ENCODE results near the gene VPS41. TPM values are rescaled to one million over a fixed set of nuclear protein-coding genes. Genes with fewer than 3 reads are reported as not detected.

VPS41 gene
- polyA plus RNA-seq, 1 of the 3 experiments (the other 2 are of a cell fraction) = 20.4 TPM

DNA sequence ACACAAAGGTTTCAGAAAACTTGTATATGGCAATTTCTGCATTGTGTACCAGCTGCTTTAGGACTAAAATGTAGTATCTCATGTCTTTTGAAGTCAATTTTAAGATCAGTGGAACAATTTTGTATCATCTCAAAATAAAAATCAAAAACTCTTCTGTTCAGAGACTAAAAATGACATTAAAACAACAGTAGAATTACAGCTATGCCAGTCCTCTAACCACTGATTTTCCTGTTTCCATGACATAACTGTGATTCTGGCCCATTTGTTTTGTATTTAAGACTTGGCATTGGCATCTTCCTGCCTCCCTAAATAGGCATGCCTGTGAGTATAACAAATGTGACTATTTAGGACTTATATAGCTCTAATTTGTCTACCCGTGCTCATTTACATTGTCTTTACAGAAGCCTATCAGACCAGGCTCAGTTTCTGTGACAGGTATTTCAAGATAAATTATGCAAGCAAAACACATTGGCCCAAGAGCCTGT is 29.1 kb upstream of the VPS41 start:
- Histone ChIP-seq H3K27me3 (ENCODE audit: insufficient read depth) (peaks cover 30% of the 10 kb centered on the region), H3K4me3 (ENCODE audit: low read depth in 2 of 2, low read length in 1 of 2) (no peak overlapping the region), H4K20me1 (ENCODE audit: insufficient read depth) (no peaks in the 10 kb centered on the region), H3K79me2 (ENCODE audit: insufficient read depth) (no peaks in the 10 kb centered on the region), H3K9ac (no peak overlapping the region), H3K27ac (ENCODE audit: low read depth in 2 of 2, low read length in 1 of 2) (no peak overlapping the region), H3K36me3 (replicated peaks in 1 of 2; ENCODE audit: control insufficient read depth in 1 of 2, insufficient read depth in 2 of 2, low read length in 1 of 2) (no peaks in the 10 kb centered on the region), H3K9me3 (no peaks in the 10 kb centered on the region), H2AFZ (ENCODE audit: low read depth) (no peak overlapping the region), H3K4me2 (no peak overlapping the region), H3F3A (replicated peaks; ENCODE audit: insufficient read depth) (no peaks in the 10 kb centered on the region), H3K9me2 (no peaks in the 10 kb centered on the region), H3K4me1 (ENCODE audit: control insufficient read depth in 1 of 2, insufficient read depth in 2 of 2, low read depth in 1 of 2, low read length in 1 of 2) (no peaks in the 10 kb centered on the region)
- WGBS (ENCODE audit: low lambda C conversion rate) = 8% methylated on average over 1 of the region's 1 CpG
- ChIA-PET CTCF (interaction anchor here (1.1 kb wide), 1 partner anchor 582 kb away, joined by 3 read pairs; no protein-coding TSS in a partner anchor), POLR2A (no interaction called here)
- no peak for DNase-seq
- TF ChIP-seq TCF12 (IDR thresholded peaks at IDR 0.05) (no peak), RFX5 (IDR thresholded peaks at IDR 0.05; ENCODE audit: low read length) (no peak), MXI1 (IDR thresholded peaks at IDR 0.05; ENCODE audit: low read depth, low read length) (no peak), YY1 (IDR thresholded peaks at IDR 0.05; ENCODE audit: low read depth) (no peak), JUND (IDR thresholded peaks at IDR 0.05) (no peak), FOXM1 (IDR thresholded peaks at IDR 0.05; ENCODE audit: low read depth) (no peak), SMC3 (IDR thresholded peaks at IDR 0.05; ENCODE audit: low read depth, low read length) (no peak), ELF1 (IDR thresholded peaks at IDR 0.05) (no peak), NFIC (IDR thresholded peaks at IDR 0.05; ENCODE audit: borderline replicate concordance) (no peak)
- TF ChIP-seq, protein P1, sequence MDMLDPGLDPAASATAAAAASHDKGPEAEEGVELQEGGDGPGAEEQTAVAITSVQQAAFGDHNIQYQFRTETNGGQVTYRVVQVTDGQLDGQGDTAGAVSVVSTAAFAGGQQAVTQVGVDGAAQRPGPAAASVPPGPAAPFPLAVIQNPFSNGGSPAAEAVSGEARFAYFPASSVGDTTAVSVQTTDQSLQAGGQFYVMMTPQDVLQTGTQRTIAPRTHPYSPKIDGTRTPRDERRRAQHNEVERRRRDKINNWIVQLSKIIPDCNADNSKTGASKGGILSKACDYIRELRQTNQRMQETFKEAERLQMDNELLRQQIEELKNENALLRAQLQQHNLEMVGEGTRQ (IDR thresholded peaks at IDR 0.05; ENCODE audit: borderline replicate concordance, low read depth, low read length) = no peak
- TF ChIP-seq, protein P2, sequence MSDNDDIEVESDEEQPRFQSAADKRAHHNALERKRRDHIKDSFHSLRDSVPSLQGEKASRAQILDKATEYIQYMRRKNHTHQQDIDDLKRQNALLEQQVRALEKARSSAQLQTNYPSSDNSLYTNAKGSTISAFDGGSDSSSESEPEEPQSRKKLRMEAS (IDR thresholded peaks at IDR 0.05; ENCODE audit: low read depth) = no peak
- TF ChIP-seq, protein P3, sequence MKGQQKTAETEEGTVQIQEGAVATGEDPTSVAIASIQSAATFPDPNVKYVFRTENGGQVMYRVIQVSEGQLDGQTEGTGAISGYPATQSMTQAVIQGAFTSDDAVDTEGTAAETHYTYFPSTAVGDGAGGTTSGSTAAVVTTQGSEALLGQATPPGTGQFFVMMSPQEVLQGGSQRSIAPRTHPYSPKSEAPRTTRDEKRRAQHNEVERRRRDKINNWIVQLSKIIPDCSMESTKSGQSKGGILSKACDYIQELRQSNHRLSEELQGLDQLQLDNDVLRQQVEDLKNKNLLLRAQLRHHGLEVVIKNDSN (IDR thresholded peaks at IDR 0.05; ENCODE audit: borderline replicate concordance, low read depth) = no peak

DNA sequence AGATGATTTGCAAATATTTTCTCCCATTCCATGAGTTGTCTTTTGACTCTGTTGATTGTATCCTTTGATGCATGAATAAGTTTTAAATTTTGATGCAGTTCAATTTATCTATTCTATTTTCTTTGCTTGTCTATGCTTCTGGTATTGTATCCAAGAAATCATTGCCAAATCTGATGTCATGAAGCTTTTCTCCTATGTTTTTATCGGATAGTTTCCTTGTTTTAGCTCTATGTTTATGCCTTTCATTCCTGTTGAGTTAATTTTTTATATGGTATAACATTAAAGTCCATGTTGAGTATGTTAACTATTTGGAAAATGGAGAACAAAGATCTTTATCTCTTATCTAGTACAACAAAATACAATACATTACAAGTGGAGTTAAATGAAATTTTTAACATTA is 27.6 kb upstream of the VPS41 start:
- CTCF ChIA-PET = no interaction called here
- no peaks in the 10 kb centered on the region for H3F3A ChIP-seq (replicated peaks; ENCODE audit: insufficient read depth)
- H4K20me1 ChIP-seq (ENCODE audit: insufficient read depth) = no peaks in the 10 kb centered on the region
- 38% methylated on average over 1 of the region's 1 CpG for WGBS (ENCODE audit: low lambda C conversion rate)
- POLR2A ChIA-PET = no interaction called here
- no peaks in the 10 kb centered on the region for H3K79me2 ChIP-seq (ENCODE audit: insufficient read depth)
- no peak overlapping the region for H3K9ac ChIP-seq
- H3K4me1 ChIP-seq (ENCODE audit: control insufficient read depth in 1 of 2, insufficient read depth in 2 of 2, low read depth in 1 of 2, low read length in 1 of 2) = no peaks in the 10 kb centered on the region
- H3K9me3 ChIP-seq = no peaks in the 10 kb centered on the region
- DNase-seq = no peak
- H2AFZ ChIP-seq (ENCODE audit: low read depth) = no peak overlapping the region
- H3K9me2 ChIP-seq = no peaks in the 10 kb centered on the region
- H3K27ac ChIP-seq (ENCODE audit: low read depth in 2 of 2, low read length in 1 of 2) = no peak overlapping the region
- TF ChIP-seq NRF1 (IDR thresholded peaks at IDR 0.05; ENCODE audit: low read depth, low read length) (no peak), POLR2AphosphoS5 (IDR thresholded peaks at IDR 0.05; ENCODE audit: low read depth, low read length) (no peak), FOXJ3 (CRISPR knock-in tag; IDR thresholded peaks at IDR 0.05) (no peak), IRF3 (IDR thresholded peaks at IDR 0.05; ENCODE audit: low read depth, low read length) (no peak), GABPA (IDR thresholded peaks at IDR 0.05; ENCODE audit: low read depth) (no peak), FOSL2 (IDR thresholded peaks at IDR 0.05; ENCODE audit: borderline replicate concordance, low read depth) (no peak), SIN3A (IDR thresholded peaks at IDR 0.05; ENCODE audit: borderline replicate concordance, low read depth, low read length) (no peak), PBX3 (IDR thresholded peaks at IDR 0.05) (no peak), JUND (IDR thresholded peaks at IDR 0.05) (no peak), MEF2A (IDR thresholded peaks at IDR 0.05; ENCODE audit: borderline replicate concordance, low read depth) (no peak)
- no peak overlapping the region for H3K4me2 ChIP-seq
- no peak overlapping the region for H3K4me3 ChIP-seq (ENCODE audit: low read depth in 2 of 2, low read length in 1 of 2)
- peaks cover 29% of the 10 kb centered on the region for H3K27me3 ChIP-seq (ENCODE audit: insufficient read depth)
- H3K36me3 ChIP-seq (replicated peaks in 1 of 2; ENCODE audit: control insufficient read depth in 1 of 2, insufficient read depth in 2 of 2, low read length in 1 of 2) = no peaks in the 10 kb centered on the region
